NT2/D1 (cell line): ENCODE results near the gene MYO1A.
A peak's percentile ranks its signal among the peaks of the same experiment; 100 is the strongest.

Experiments
- DNase-seq: peaks from one replicate; pipeline ENCODE4 v3.0.0-alpha.2; 2011; ENCODE audit warnings: low read depth, low spot score
- H3K27me3 ChIP-seq: 2 replicates; pipeline ENCODE4 v1.6.0; 2011; ENCODE audit warnings: mild to moderate bottlenecking; ENCODE audit not compliant: insufficient read length, insufficient read depth
- H3K36me3 ChIP-seq: 2 replicates; pipeline ENCODE4 v1.6.1; 2011; ENCODE audit warnings: mild to moderate bottlenecking, low read length, mixed read lengths; ENCODE audit not compliant: insufficient read depth, insufficient read length
- H3K4me1 ChIP-seq: 2 replicates; pipeline ENCODE4 v1.5.1; 2011; ENCODE audit not compliant: insufficient read depth, insufficient read length
- H3K4me3 ChIP-seq: 2 replicates; pipeline ENCODE4 v1.5.1; 2011; ENCODE audit warnings: low read depth; ENCODE audit not compliant: insufficient read length
- H3K9ac ChIP-seq: 2 replicates; pipeline ENCODE4 v1.6.0; 2011; ENCODE audit warnings: low read depth; ENCODE audit not compliant: insufficient read length
- H3K9me3 ChIP-seq: 2 replicates; pipeline ENCODE4 v1.5.1; 2011; ENCODE audit warnings: mild to moderate bottlenecking, low read length; ENCODE audit not compliant: insufficient read depth
- SUZ12 ChIP-seq: IDR thresholded peaks from 2 replicates; pipeline ENCODE4 v1.6.1; 2011; ENCODE audit not compliant: insufficient read length, insufficient read depth; ENCODE audit errors: extremely low read depth
- YY1 ChIP-seq: IDR thresholded peaks from 2 replicates; pipeline ENCODE4 v1.6.1; 2011; ENCODE audit not compliant: insufficient read length, insufficient read depth
- ZNF274 ChIP-seq: IDR thresholded peaks from 2 replicates; pipeline ENCODE4 v1.6.1; 2011; ENCODE audit warnings: mild to moderate bottlenecking, low read depth, low read length

MYO1A gene

DNA sequence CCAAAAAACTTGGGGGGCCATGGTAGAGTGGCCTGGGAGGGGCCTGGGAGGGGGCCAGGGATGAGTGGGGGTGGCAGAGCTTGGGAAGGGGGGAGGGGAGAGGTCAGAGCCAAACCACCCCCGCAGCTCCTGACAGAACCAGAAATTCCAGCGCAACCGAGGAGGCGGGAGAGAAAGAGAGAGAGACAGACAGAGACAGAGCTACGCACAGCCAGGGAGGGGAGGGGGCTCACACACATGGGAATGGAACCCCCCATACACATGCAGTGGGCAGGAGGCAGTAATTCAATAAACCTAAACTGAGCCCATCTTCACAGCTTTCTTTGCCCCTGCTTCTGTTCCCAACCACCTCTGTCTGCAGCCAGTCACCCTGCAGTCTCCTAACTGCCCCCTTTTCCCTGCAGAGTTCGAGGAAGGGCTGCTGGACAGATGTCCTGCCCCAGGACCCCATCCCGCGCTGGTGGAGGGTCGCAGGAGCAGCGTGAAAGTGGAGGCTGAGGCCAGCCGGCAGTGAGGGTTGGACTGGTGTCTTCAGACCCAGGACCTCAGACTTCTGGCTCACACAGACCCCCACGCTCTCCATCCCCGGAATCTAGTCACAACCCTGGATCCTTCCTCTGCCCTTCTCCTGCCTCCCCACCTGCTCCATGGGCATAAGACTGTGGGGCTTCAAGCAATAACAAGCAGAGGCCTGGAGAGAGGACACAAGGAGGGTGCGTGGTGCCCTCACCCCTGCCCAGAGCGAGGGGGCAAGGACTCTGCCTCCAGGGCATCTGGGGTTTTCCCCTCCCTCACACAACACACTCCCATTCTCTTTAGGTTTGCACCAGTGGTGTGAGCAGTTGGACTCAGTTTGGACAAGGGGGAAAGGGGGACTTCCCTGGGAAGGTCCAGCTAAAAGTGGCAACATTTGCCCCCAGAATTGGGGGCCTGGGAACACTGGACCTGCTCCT is 44.6 kb upstream of the MYO1A start:
- Histone ChIP-seq H3K4me3 (no peak overlapping the region), H3K36me3 (peaks cover 88% of the 10 kb centered on the region), H3K9me3 (no peaks in the 10 kb centered on the region), H3K27me3 (no peaks in the 10 kb centered on the region), H3K4me1 (peaks cover 34% of the 10 kb centered on the region), H3K9ac (peak overlapping the region; percentile 52)
- no peak for TF ChIP-seq SUZ12
- TF ChIP-seq ZNF274 = no peak
- TF ChIP-seq YY1 = no peak
- no peak for DNase-seq

DNA sequence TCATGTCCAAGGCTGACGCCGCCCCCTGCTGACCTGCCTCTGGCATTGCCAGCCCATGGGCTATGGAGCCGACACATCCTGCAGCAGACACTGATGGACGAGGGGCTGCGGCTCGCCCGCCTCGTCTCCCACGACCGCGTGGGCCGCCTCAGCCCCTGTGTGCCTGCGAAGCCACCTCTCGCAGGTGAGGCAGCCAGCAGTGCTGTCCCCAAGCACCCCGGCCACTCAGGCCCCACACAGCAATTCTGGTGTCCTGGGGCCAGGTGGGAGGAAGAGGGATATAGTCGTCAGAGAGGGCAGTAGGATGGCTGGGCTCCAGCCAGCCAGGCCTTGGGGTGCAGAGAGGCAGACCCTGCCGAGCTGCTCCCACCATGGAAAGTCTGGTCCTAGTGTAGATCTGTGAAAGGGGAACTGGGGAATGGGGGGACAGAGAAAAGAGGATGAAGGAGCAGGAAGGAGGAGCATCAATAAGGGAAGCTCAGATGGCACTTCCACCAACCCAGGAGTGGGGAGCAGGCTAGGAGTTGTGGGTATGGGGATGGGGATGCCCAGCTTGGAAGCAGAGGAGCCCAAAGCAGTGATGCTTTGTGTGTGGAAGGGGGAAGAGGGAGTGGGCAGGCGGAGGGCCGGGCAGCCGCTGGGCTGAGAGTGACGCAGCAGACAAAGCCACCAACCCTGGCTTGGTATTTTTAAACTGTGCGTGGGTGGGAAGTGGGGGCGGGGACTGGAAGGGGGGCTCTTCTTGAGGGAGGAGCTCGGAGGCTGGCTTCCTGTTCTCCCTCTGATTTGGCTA is 43.7 kb upstream of the MYO1A start:
- TF ChIP-seq ZNF274 = no peak
- TF ChIP-seq YY1 = no peak
- TF ChIP-seq SUZ12 = no peak
- Histone ChIP-seq H3K9me3 (no peaks in the 10 kb centered on the region), H3K4me1 (peaks cover 34% of the 10 kb centered on the region), H3K9ac (peak overlapping the region; percentile 72), H3K36me3 (peaks cover 79% of the 10 kb centered on the region), H3K27me3 (no peaks in the 10 kb centered on the region), H3K4me3 (no peak overlapping the region)
- no peak for DNase-seq

DNA sequence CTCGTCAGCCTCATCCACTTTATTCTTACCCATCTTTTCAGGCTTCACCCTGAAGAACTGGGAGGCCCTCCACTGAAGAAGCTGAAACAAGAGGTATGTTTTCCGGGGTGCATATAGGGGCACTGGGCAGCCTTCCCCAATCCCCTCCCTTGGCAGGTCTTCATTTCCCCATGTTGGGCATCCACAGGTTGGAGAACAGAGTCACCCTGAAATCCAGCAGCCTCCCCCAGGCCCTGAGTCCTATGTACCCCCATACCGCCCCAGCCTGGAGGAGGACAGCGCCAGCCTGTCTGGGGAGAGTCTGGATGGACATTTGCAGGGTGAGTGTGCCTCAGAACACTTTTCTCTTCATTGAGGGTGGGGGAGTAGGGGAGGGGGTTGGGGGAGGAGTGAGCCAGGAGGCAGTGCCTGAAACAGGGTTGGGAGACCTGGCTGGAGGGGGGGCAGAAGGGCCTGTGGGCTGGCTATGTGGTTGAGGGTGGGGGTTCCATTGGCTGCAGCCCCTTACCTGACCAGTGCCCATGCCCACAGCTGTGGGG is 43.0 kb upstream of the MYO1A start:
- H3K9me3 ChIP-seq = no peaks in the 10 kb centered on the region
- H3K36me3 ChIP-seq = peaks cover 73% of the 10 kb centered on the region
- H3K4me3 ChIP-seq = peak overlapping the region; percentile 1
- peaks cover 34% of the 10 kb centered on the region for H3K4me1 ChIP-seq
- H3K9ac ChIP-seq = peak overlapping the region; percentile 72
- TF ChIP-seq SUZ12 (no peak), YY1 (no peak), ZNF274 (no peak)
- no peaks in the 10 kb centered on the region for H3K27me3 ChIP-seq
- no peak for DNase-seq

DNA sequence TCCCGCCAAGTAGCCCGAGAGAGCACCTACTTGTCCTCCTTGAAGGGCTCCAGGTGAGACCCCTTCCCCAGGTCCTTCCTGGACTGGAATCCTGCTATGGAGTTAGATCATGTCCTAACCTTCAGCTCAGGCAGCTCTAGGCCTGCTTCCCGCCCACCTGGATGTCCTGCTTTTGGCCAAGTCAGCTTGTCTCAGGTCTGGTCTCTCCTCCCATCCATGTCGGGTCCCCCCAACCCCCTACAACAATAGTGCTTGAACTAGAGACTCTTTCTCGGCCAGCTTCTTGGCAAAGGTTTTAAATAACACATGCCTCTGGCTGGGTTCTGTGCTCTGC is 42.6 kb upstream of the MYO1A start:
- peaks cover 34% of the 10 kb centered on the region for H3K4me1 ChIP-seq
- H3K27me3 ChIP-seq = no peaks in the 10 kb centered on the region
- no peak for DNase-seq
- no peak overlapping the region for H3K4me3 ChIP-seq
- H3K36me3 ChIP-seq = peaks cover 68% of the 10 kb centered on the region
- H3K9ac ChIP-seq = peak overlapping the region; percentile 42
- no peaks in the 10 kb centered on the region for H3K9me3 ChIP-seq
- TF ChIP-seq SUZ12 = no peak
- TF ChIP-seq ZNF274 = no peak
- no peak for TF ChIP-seq YY1

DNA sequence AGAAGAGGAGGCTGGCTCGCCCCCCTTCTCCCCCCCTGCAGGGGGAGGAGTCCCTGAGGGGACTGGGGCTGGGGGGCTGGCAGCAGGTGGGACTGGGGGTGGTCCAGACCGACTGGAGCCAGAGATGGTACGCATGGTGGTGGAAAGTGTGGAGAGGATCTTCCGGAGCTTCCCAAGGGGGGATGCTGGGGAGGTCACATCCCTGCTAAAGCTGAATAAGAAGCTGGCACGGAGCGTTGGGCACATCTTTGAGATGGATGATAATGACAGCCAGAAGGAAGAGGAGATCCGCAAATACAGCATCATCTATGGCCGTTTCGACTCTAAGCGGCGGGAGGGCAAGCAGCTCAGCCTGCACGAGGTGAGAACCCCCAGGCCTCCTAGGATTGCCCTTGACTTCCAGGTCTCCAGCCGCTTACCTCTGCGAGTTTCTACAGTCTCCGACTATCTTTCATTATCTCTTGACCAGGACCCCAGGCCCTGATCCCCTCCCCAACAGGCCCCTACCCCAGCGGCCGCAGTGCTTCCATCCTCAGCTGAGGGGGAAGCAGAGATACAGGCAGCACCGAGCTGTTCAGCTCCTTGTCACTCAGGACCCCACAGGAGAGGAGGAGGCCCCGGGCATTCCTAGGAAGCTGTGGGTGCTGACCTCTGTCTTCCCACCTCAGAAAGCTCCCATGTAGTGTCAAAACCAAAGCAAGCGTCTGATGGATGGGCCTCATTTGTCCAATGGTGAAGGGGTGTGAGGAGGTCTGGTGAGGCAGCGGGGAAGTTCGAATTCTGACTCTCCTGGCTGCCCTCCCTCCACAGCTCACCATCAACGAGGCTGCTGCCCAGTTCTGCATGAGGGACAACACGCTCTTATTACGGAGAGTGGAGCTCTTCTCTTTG is 42.0 kb upstream of the MYO1A start:
- no peak for DNase-seq
- TF ChIP-seq YY1 (no peak), ZNF274 (no peak), SUZ12 (no peak)
- H3K4me3 ChIP-seq = no peak overlapping the region
- peaks cover 62% of the 10 kb centered on the region for H3K36me3 ChIP-seq
- no peaks in the 10 kb centered on the region for H3K27me3 ChIP-seq
- peaks cover 34% of the 10 kb centered on the region for H3K4me1 ChIP-seq
- no peaks in the 10 kb centered on the region for H3K9me3 ChIP-seq
- H3K9ac ChIP-seq = peak overlapping the region; percentile 26

DNA sequence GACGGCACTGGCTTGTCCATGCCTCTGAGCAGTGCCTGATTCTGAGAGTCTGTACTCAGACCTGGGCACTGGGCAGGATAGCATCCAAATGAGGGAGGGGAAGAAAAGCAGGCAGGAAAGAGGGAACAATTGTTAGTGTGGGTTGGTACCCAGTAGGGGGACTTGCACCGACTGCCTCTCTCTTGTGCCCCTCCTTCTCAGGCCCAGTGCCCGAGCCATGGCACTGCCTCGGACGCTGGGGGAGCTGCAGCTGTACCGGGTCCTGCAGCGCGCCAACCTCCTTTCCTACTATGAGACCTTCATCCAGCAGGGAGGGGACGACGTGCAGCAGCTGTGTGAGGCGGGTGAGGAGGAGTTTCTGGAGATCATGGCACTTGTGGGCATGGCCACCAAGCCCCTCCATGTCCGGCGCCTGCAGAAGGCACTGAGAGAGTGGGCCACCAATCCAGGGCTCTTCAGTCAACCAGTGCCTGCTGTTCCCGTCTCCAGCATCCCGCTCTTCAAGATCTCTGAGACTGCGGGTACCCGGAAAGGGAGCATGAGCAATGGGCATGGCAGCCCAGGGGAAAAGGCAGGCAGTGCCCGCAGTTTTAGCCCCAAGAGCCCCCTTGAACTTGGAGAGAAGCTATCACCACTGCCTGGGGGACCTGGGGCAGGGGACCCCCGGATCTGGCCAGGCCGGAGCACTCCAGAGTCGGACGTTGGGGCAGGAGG is 41.2 kb upstream of the MYO1A start:
- TF ChIP-seq SUZ12 = no peak
- no peak for TF ChIP-seq YY1
- no peak for TF ChIP-seq ZNF274

More for the DNA sequence above, 41.2 kb upstream of the MYO1A start:
- H3K9ac ChIP-seq = peak overlapping the region; percentile 98
- no peaks in the 10 kb centered on the region for H3K27me3 ChIP-seq
- no peak overlapping the region for H3K4me3 ChIP-seq
- no peaks in the 10 kb centered on the region for H3K9me3 ChIP-seq
- peaks cover 54% of the 10 kb centered on the region for H3K36me3 ChIP-seq
- DNase-seq = no peak
- H3K4me1 ChIP-seq = peaks cover 34% of the 10 kb centered on the region
